Progenitor cell of endocrine pancreas (in vitro differentiated cells): ENCODE measurements around the gene FPR2. TPM values are rescaled to one million over a fixed set of nuclear protein-coding genes. Genes with fewer than 3 reads are reported as not detected.
A peak's percentile ranks its signal among the peaks of the same experiment; 100 is the strongest.

Experiments used
- DNase-seq: peaks from one replicate; pipeline ENCODE4 v3.0.0; 2021; ENCODE audit warnings: low spot score; ENCODE audit not compliant: unreplicated experiment
- H3K27ac Mint-ChIP-seq: 2 replicates; pipeline ENCODE4 v1.8.0; 2021; ENCODE audit warnings: mild to moderate bottlenecking, moderate library complexity, mixed read lengths
- H3K27me3 Mint-ChIP-seq: 2 replicates; pipeline ENCODE4 v1.8.0; 2021; ENCODE audit warnings: mixed read lengths
- H3K36me3 Mint-ChIP-seq: 2 replicates; pipeline ENCODE4 v1.8.0; 2022; ENCODE audit warnings: mixed read lengths; ENCODE audit not compliant: insufficient read depth
- H3K4me1 Mint-ChIP-seq: 2 replicates; pipeline ENCODE4 v1.8.0; 2021; ENCODE audit warnings: low read depth, mixed read lengths
- H3K4me3 Mint-ChIP-seq: 2 replicates; pipeline ENCODE4 v1.8.0; 2021; ENCODE audit warnings: low read depth, mild to moderate bottlenecking, moderate library complexity, mixed read lengths
- H3K9me3 Mint-ChIP-seq: 2 replicates; pipeline ENCODE4 v1.8.0; 2021; ENCODE audit warnings: low read depth, mixed read lengths
- long read RNA-seq: library from polyadenylated mRNA; unstranded; transcript quantifications from one replicate; pipeline ENCODE4 v2.0.0, GENCODE V29; 2020
- total RNA-seq: library from RNA; stranded (reverse); gene quantifications from 2 replicates; pipeline ENCODE4 v1.2.1, GENCODE V29; 2021
- TF ChIP-seq, protein P1 (sequence below): fragments of 200-600 bp; sonication (generic); IDR thresholded peaks from one replicate; pipeline ENCODE4 v1.5.0; 2021; ENCODE audit warnings: antibody characterized with exemption, mild to moderate bottlenecking; ENCODE audit not compliant: unreplicated experiment

FPR2 gene, protein sequence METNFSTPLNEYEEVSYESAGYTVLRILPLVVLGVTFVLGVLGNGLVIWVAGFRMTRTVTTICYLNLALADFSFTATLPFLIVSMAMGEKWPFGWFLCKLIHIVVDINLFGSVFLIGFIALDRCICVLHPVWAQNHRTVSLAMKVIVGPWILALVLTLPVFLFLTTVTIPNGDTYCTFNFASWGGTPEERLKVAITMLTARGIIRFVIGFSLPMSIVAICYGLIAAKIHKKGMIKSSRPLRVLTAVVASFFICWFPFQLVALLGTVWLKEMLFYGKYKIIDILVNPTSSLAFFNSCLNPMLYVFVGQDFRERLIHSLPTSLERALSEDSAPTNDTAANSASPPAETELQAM
- not detected in 2 replicates for total RNA-seq
- long read RNA-seq = 0 reads

DNA sequence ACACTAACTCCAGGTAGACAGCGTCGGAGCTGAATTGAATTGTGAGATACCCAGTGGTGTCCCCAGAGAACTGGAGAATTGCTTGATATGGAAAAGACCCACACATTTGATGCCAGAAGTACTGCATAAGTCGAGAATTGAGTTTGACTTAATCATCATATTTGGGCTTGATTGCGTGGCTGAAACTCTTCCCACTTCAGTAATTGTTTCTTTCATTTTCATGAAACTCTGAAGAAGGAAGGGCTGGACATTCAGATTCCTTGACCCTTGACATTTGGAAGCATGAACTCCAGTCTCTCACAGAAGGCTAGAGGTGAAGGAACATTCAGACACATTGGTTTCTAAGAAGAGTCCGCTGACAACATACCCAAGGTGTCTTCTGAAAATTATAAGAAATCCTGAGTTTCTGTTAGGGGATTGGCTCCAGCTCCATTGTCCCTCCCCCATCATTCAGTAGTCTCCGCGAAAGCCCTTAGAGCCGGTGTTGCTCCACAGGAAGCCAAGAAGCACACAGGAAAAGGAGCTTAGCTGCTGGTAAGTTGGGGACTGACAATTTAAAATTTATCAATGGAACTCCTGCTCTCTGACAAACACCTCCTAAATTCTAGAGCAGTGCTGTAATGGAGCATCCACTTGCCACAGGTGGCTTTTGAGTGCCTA is at the start of gene FPR2:
FPR2 (plus strand) TSS at position 484 of the 660 bp plus-strand sequence. CDS start 7,479 bp downstream, outside the sequence.
- no peak within 1 kb of the TSS for H3K4me3 Mint-ChIP-seq
- H3K27ac Mint-ChIP-seq = no peak within 1 kb of the TSS
- H3K9me3 Mint-ChIP-seq = no peaks in the 10 kb centered on the region
- no peaks in the 10 kb centered on the region for H3K36me3 Mint-ChIP-seq
- TF ChIP-seq, protein P1, sequence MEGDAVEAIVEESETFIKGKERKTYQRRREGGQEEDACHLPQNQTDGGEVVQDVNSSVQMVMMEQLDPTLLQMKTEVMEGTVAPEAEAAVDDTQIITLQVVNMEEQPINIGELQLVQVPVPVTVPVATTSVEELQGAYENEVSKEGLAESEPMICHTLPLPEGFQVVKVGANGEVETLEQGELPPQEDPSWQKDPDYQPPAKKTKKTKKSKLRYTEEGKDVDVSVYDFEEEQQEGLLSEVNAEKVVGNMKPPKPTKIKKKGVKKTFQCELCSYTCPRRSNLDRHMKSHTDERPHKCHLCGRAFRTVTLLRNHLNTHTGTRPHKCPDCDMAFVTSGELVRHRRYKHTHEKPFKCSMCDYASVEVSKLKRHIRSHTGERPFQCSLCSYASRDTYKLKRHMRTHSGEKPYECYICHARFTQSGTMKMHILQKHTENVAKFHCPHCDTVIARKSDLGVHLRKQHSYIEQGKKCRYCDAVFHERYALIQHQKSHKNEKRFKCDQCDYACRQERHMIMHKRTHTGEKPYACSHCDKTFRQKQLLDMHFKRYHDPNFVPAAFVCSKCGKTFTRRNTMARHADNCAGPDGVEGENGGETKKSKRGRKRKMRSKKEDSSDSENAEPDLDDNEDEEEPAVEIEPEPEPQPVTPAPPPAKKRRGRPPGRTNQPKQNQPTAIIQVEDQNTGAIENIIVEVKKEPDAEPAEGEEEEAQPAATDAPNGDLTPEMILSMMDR = no peak
- H3K4me1 Mint-ChIP-seq = no peaks in the 10 kb centered on the region
- DNase-seq = no peak
- H3K27me3 Mint-ChIP-seq = peaks cover 12% of the 10 kb centered on the region

DNA sequence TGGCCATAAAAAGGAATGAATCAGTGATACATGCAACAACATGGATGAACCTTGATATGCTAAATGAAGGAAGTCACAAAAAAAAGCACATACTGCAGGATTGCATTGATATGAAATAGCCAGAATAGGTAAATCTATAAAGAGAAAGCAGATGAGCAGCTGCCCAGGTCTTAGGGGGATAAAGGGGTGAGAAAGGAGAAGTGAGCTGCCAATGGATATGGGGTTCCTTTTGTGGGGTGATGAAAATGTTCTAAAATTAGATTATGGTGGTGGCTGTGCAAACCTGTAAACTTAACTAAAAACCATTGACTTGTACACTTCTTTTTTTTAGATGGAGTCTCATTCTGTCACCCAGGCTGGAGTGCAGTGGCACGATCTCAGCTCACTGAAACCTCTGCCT is 49.3 kb upstream of the FPR2 start:
- peaks cover 48% of the 10 kb centered on the region for H3K27me3 Mint-ChIP-seq
- peaks cover 5% of the 10 kb centered on the region for H3K36me3 Mint-ChIP-seq
- no peaks in the 10 kb centered on the region for H3K9me3 Mint-ChIP-seq
- H3K4me3 Mint-ChIP-seq = no peak overlapping the region
- H3K4me1 Mint-ChIP-seq = peaks cover 2% of the 10 kb centered on the region
- no peak overlapping the region for H3K27ac Mint-ChIP-seq
- DNase-seq = no peak
- TF ChIP-seq, protein P1 = no peak

DNA sequence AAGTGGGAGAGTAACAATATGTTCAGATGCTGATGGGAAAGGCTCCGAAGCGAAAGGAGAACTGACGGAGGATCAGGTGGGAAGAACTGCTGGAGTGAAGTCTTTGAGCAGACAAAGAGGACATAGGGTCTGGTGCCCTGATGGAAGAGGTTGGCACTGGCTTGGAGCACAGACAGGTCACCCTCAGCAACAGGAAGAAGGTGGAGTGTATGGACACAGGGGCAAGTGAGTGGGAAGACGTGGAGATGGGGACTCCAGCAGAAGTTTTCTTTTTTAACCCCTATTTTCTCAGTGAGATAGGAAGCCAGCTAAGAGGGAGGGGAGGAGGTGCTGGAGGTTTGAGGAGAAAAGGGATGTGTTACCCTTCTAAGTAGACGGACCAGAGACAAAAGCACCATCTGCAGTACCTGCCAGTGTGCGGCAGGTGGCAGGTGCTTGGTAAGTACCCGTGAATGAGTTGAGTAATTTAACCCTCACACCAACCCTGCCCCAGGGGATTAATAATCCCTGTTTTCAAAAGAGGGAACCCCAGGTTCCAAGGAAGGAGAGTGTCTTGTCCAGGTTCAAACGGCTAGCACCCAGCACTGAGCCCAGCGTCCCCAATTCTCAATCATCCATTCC is 48.4 kb upstream of the FPR2 start:
- H3K27me3 Mint-ChIP-seq = peaks cover 57% of the 10 kb centered on the region
- DNase-seq = no peak
- H3K4me1 Mint-ChIP-seq = no peaks in the 10 kb centered on the region
- H3K9me3 Mint-ChIP-seq = no peaks in the 10 kb centered on the region
- TF ChIP-seq, protein P1 = peak; percentile 54
- no peak overlapping the region for H3K4me3 Mint-ChIP-seq
- H3K27ac Mint-ChIP-seq = no peak overlapping the region
- H3K36me3 Mint-ChIP-seq = peaks cover under 1% of the 10 kb centered on the region

DNA sequence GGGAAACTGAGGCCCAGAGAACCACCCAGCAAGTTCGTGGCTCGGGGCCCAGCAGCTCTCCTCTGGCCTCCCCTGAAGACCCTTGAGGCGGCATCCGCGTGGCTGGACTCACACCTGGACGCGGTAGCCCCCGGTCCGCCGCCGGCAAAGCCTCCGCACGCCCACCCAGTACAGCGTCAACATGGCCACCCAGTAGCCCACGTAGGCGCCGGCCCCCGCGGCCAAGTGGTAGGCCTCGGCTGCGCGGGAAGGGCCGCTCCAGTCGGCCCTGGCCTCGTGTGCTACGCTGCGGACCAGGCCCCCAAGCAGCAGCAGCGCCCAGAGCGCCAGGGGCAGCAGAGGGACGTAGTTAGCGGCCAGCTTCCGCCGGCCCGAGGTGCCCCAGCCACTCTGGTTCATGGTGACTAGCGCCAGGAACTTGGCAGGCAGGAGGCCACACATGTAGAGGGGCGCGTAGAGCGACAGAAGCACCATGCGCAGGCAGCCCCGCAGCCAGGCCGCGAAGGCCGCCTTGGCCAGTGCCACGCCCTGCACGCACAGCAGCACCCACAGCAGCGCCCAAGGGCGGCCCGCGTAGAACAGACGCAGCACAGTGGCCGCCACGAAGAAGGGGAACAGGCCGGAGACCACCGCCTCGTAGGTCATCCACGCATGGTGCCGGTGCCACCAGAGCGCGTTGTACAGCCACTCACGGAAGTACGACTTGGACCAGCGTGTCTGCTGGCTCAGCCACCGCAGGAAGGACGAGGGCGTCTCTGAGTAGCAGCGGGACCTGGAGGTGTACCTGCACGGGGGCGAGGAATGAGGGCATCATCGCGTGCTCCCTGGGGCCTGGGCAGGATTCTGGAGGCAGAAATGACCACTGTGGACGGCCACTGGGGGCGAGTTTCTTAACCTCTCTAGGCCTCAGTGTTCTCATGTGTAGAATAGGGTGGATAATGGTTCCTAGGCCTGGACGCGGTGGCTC is 47.4 kb upstream of the FPR2 start:
- TF ChIP-seq, protein P1 = no peak
- no peak for DNase-seq
- Mint-ChIP-seq H3K9me3 (no peaks in the 10 kb centered on the region), H3K27me3 (peaks cover 64% of the 10 kb centered on the region), H3K27ac (no peak overlapping the region), H3K4me1 (no peaks in the 10 kb centered on the region), H3K4me3 (no peak overlapping the region), H3K36me3 (no peaks in the 10 kb centered on the region)
